ENCODE data around the gene SMPD3. TPM values are rescaled to one million over a fixed set of nuclear protein-coding genes. Genes with fewer than 3 reads are reported as not detected.

The SMPD3 gene
- total RNA-seq, 1 donor from 2014 or later, result 8.8 TPM

DNA sequence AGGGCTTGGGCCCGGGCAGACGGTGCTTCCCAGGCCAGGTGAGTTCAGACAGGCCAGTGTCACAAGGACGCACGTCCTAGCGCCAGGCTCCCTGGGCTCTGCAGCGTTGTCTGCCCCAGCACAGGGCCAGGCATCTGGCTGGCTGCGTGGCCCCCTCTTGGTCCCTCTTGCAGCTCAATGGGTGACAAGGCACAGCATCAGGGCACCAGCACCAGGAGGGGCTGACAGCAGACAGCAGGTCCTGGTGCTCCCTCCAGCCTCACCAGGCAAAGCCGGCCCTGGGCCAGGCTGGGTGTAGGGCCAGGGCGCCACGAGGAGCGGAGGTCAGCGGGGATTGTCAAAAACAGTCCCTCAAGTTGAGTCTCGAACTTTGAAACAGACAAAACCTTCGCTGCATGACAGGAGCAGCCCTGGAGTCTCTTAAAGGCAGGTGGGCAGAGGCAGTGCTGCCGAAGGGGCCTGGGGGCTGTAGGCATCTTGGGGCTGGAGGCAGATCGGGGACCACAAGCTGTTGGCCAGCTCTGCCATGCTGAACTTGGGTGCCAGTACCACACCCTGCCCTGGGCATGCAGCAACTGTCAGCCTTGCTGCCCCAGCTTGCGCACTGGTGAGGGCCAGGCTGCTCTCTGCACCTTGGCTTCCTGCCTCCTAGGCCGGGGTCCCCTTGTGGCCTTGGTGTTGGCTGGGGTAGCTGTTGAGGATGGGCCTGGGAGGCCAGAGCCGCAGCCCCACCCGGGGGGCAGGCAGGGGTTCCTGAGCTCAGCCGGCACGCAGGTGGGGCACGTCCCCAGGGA, 88.7 kb downstream of the SMPD3 start:
- intact Hi-C loops (cut with micrococcal nuclease), result no loop called here

- intact Hi-C loops (cut with micrococcal nuclease), result no loop called here
These were observed 89.4 kb downstream of the SMPD3 start for GRCh38 chr16:68358951-68359350.

GRCh38 chr16:68357923-68358322, 90.4 kb downstream of the SMPD3 start:
- intact Hi-C loops (cut with micrococcal nuclease), result no loop called here

DNA sequence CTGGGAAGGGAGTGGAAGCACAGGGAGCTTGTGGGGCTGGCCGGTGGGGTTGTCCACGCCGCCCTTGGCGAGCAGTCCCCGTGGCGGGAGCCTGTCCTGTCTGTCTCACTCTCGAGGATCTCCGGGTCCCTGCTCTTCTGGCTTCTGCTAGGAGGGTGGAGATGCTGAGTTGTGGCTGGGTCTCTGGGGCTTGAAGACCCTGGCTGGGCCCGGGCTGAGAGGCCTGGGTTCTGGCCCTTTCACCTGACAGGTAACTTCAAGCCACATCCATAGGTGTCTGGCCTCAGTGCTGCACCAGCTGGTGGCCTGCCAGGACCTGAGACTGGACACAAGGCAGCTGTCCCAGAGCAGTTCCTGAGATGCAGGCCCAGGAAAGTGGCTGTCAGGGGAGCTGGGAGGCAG, 90.8 kb downstream of the SMPD3 start:
- intact Hi-C loops (cut with micrococcal nuclease), result no loop called here

GRCh38 chr16:68356919-68357286, 91.4 kb downstream of the SMPD3 start:
- intact Hi-C loops (cut with micrococcal nuclease), result loop anchor here (1.0 kb wide), 1 partner anchor 10 kb away; no protein-coding TSS in a partner anchor

DNA sequence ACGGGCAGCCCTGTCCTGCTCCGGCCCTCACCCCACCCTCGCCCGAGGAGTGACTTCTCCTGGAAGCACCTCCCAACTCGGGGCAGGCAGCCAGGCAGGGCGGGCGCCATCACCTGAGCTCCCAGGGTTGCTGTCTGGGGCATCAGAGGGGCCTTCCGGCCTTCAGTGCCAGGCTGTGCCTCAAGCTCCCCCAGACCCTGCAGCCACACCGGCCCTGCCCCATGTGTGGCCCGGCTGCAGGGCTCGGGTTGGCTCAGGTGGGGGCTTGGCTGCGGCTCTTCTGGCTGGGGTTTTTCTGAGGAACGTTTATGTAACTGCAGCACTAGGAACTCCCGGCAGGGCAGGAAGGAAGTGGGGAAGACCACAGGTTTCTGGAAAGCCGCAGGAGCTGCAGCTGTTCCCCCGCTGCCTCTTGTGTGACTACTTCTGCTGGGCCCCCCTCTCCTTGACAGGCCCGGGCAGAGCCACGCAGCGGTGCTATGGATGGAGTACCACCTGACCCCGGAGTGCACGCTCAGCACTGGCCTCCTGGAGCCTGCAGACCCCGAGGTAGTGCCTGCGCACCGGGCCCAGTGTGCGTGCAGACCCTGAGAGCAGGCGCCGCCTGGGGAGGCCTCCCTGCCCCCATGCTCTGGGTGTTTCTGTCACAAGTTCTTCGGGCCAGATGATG, 91.9 kb downstream of the SMPD3 start:
- intact Hi-C loops (cut with micrococcal nuclease), result loop anchor here (1.0 kb wide), 1 partner anchor 11 kb away; no protein-coding TSS in a partner anchor

DNA sequence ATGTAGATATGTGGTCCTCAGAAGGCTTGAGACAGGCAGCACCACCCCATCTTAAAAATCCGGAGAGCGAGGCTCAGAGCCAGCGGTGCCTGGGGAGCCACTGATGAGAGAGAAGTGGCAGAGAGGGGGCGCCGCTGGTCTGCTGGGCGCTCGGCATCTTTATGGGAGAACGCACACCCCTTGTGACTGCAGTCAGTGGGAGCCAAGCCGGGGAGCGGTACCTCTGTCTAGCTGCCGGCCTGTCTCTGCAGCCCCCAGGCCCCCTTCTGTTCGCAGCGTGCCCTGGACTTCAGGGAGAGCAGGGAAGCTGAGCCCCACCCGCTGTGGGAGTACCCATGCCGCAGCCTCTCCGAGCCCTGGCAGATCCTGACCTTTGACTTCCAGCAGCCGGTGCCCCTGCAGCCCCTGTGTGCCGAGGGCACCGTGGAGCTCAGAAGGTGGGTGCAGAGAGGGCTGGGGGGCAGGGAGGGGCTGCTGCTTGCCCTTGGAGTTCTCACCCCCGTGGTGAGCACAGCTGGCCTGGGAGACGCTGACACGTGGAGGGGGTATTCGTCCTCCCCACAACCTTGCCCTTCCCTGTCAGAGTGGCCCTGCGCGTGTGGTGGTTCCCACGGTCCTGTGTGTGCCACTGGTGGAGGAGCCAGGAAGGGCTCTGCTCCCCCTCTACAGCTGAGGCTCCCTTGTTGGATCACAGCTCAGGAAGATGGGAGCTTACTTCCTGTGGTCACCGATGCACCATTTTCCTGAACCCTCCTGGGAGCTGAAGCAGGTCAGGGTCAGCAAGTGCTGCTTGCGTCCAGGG, 92.7 kb downstream of the SMPD3 start:
- intact Hi-C loops (cut with micrococcal nuclease), result loop anchor here (1.0 kb wide), 1 partner anchor 12 kb away; no protein-coding TSS in a partner anchor

- intact Hi-C loops (cut with micrococcal nuclease), result no loop called here
These were observed 93.5 kb downstream of the SMPD3 start for GRCh38 chr16:68354816-68355215.

DNA sequence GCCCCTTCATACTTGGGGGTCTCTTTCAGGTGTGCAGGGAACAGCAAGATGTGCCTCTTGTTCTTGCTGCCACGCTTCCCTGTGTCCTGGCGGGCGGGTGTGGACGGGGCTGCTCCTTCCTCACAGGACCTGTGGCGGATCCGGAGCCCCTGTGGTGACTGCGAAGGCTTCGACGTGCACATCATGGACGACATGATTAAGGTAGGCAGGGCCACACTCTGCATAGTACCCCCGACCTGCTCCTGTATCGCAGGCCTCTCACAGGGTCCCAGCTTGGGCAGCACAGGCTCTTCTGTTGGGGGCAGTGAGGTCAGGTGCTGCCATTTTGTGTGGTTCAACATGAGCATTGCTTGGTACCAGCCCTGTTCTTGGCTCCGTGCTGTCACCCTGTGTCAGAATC, 94.9 kb downstream of the SMPD3 start:
- intact Hi-C loops (cut with micrococcal nuclease), result no loop called here

DNA sequence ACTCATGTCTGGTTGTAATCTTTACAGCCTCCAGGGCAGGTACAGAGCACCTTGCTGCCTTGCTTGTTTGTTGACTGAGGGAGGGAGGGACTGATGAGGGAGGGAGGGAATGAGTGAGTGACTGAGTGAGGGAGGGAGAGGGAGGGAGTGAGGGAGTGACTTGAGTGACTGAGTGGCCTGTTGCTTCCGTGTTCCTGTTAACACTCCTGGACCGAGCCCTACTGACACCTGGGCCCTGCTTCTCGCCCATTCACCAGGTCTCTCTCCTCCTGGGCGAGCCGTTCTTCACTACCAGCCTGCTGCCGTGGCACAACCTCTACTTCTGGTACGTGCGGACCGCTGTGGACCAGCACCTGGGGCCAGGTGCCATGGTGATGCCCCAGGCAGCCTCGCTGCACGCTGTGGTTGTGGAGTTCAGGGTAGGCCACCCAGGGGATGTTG, 96.3 kb downstream of the SMPD3 start:
- intact Hi-C loops (cut with micrococcal nuclease), result no loop called here

DNA sequence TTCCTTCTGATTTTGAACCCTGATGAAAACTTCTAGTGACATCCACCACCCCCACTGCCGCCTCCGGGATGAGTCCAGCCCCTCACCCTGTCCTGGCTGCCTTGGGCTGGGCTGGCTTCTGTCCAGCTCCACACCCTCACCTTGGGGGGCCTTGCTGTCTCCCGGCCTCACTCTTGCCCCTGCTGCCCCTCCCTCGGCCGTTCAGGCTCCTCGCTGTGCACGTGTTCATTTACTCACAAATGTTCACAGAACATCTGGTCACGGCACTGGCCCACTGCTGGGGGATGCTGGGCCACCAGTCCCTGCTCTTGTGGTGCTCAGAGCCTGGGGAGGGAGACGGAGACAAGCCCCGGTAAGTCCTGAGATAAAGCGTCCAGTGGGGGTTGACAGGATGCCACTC, 96.8 kb downstream of the SMPD3 start:
- intact Hi-C loops (cut with micrococcal nuclease), result no loop called here

DNA sequence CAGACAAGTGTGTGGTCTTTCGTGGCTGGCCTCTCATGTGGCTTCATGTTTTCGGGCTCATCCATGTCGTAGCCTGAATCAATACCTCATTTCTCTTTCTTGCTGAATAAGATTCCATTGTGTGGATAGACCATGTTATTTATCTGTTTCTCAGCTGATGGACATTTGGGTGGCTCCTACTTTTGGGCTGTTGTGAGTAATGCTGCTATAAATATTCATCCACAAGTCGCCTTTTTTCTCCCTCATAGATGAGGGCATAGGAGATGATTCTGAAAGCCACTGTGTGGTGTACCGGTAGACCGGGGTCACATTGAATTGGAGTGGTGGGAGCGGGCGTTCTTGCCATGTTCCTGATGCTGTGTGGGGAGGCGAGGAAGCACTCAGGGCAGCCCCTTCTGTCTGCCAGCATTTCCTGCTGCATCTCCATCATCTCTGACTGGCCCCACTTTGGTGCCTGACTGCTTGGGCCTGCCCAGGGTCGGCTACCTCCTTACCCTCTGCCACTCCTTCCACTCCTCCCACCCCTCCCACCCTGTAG, 97.4 kb downstream of the SMPD3 start:
- intact Hi-C loops (cut with micrococcal nuclease), result no loop called here

DNA sequence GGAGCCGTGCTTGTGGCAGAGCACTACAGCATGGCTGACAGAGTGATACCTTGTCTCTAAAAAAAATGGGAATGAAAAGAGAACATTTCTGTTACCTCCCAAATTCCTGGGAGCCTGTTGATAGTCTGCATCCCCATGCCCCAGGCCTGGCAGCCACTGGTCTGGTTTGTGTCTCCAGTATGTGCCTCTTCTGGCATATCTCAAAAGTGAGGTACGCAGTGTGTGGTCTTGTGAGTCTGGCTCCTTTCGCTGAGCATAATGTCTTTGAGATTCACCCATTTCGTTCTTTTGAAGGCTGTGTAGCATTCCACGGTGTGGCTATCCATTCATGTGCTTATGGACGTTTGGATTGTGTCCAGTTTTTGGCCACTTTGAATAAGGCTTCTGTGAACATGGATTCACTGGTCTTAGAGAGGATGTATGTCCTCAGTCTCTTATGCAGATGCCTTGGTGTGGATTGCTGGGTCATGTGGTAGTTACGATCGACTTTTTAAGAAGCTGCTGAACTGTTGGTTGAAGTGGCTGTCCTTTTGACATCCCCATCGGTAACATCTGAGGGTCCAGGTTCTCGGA, 98.4 kb downstream of the SMPD3 start:
- intact Hi-C loops (cut with micrococcal nuclease), result no loop called here

- intact Hi-C loops (cut with micrococcal nuclease), result no loop called here
These were observed 99.5 kb downstream of the SMPD3 start for GRCh38 chr16:68348639-68349445.

DNA sequence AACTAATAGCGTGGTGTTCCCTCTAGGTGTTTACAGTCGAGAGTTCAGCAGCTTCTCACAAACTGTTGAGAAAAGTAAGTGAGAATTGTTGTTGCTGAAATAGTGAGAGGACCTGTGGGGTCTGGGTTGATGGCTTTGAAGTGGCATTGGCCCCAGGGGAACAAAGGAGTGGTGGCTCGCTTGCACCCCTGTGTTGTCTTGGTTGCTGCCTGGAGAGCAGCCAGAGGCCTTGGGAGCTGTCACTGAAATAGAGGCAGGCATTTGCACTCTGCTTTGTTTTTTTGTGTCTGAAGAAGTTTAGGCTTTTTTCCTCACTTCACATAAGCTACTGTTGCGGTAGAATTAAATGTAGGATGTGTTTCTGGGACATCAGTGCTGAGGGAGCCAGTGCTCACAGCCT, 100.7 kb downstream of the SMPD3 start:
- intact Hi-C loops (cut with micrococcal nuclease), result no loop called here

GRCh38 chr16:68346892-68347480, 101.3 kb downstream of the SMPD3 start:
- intact Hi-C loops (cut with micrococcal nuclease), result no loop called here

DNA sequence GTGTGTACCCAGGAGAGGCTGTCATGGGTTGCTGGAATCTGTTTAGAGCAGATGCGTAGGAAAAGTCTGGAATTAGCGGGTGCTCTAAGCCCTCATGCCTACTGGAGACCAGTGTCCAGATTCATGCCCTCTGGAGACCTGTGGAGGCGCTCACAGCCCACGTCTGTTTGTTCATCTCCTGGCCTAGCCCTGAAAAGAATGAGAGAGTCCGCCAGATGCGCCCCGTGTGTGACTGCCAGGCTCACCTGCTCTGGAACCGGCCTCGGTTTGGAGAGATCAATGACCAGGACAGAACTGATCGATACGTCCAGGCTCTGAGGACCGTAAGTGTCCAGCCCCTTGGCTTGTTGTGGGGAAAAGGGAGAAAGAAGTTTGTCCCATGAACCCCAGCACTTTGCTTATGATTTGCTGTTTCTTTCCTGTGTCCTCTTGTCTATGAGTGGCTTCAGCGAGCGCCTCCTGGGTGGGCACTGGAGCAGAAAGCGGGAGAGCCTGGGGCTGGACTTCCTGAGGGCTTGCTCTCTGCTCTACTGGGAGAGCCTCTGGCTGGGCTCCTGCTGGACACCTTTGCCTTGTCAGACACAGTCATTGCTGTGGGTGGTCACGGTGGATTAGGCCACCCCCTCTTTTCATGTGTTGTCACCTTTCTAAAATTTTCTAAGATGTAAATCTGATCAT, 102.2 kb downstream of the SMPD3 start:
- intact Hi-C loops (cut with micrococcal nuclease), result no loop called here

GRCh38 chr16:68345351-68345810, 102.9 kb downstream of the SMPD3 start:
- intact Hi-C loops (cut with micrococcal nuclease), result no loop called here

DNA sequence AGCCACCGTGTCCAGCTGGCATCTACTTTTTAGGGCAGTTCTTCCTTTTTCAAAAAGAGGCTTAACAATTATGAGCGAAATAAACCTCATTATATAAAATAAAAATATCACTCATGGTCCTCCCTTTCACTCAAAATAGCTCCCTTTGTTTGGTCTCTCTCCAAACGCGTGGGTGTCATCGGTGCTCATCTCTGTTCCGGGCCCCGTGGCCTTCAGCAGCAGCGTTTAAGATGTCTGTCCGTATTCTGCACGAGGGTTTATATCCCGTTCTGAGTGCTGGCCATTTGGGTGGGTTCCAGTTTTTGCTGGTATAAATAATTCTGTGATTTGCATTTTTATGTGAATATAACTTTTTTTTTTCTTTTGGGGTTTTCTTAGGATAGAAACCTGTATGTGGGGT, 104.1 kb downstream of the SMPD3 start:
- intact Hi-C loops (cut with micrococcal nuclease), result no loop called here

Measured in T-helper 1 cell treated with Interleukin-12 subunit alpha and Interleukin-12 subunit beta and Interleukin-4 antibody, amounts not matched to agents 30 ng/mL and 1 ng/mL, for 36 hours (primary cell).